OCI-LY3 (cell line): Measurements from ENCODE around the gene VIPR2.

Experiments
- CTCF ChIP-seq: fragments of 200-600, 300-600 bp; sonication (generic); IDR thresholded peaks from 2 replicates; pipeline ENCODE4 v1.5.1; 2014; ENCODE audit warnings: antibody characterized with exemption, low read length, low read depth
- EZH2phosphoT487 ChIP-seq: fragments of 200-600 bp; shearing (Covaris generic); IDR thresholded peaks from 2 replicates; pipeline ENCODE4 v1.6.1; 2018; ENCODE audit warnings: antibody characterized with exemption, mixed run types, low read depth

DNA sequence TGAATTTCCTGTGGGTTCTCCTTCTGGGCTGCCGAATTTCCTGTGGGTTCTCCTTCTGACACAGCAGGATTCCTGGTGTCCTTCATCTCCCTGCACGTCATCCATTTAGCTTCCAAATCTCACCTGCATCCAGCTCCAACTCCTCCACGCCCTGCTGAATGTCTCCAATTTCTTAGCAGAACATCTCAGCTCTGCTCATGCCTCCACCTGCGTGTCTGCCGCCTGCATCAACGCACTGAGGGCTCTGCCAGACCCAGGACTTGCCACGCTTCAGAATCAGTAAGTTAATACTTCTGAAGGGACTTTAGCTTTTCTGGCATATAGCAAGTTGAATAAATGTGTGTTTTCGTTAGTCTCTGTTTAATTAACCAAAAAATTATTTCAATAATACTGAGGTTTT is 31.1 kb upstream of the VIPR2 start:
- TF ChIP-seq EZH2phosphoT487 (no peak), CTCF (no peak)
